CD4-positive, alpha-beta memory T cell (primary cell): ENCODE measurements around the gene UBE3C. TPM values are rescaled to one million over a fixed set of nuclear protein-coding genes. Genes with fewer than 3 reads are reported as not detected.

ENCODE experiments used
- CTCF ChIA-PET: fragments of 350-600 bp; sonication (Branson Sonifier 250); formaldehyde crosslinking; loops from one replicate; lab custom pipeline; 2021; ENCODE audit warnings: inconsistent platforms; ENCODE audit not compliant: partially characterized antibody; lab: Charles Lee
- POLR2A ChIA-PET: fragments of 350-600 bp; sonication (Branson Sonifier 250); formaldehyde crosslinking; loops from one replicate; lab custom pipeline; 2021; ENCODE audit not compliant: partially characterized antibody; lab: Charles Lee
- DNase-seq, 5 donors: peaks; one replicate each; pipeline versions ENCODE4 v3.0.0 to v3.0.0-alpha.2; 2020 to 2022; ENCODE audit warnings: mixed read lengths in 1 of 5
- H3K27ac ChIP-seq: one replicate; pipeline ENCODE4 v1.7.0; 2013; ENCODE audit warnings: low read depth, low read length
- H3K27me3 ChIP-seq: 2 replicates; pipeline ENCODE4 v1.7.0; 2013; ENCODE audit warnings: mild to moderate bottlenecking, low read length, moderate library complexity; ENCODE audit not compliant: insufficient read depth
- H3K36me3 ChIP-seq: 2 replicates; pipeline ENCODE4 v1.7.0; 2013; ENCODE audit warnings: mild to moderate bottlenecking, low read length, moderate library complexity; ENCODE audit not compliant: insufficient read depth
- H3K4me1 ChIP-seq: 2 replicates; pipeline ENCODE4 v1.7.0; 2013; ENCODE audit warnings: mild to moderate bottlenecking, low read length, moderate library complexity; ENCODE audit not compliant: insufficient read depth
- H3K4me3 ChIP-seq, 2 donors: one replicate each; pipeline ENCODE4 v1.7.0; 2013; ENCODE audit warnings: low read length in 2 of 2, mild to moderate bottlenecking in 1 of 2
- H3K9me3 ChIP-seq, 2 donors: one replicate each; pipeline ENCODE4 v1.7.0; 2013; ENCODE audit warnings: low read length in 2 of 2, control low read depth in 1 of 2; ENCODE audit not compliant: control insufficient read depth in 1 of 2
- H3K27ac Mint-ChIP-seq, 7 donors: one replicate each; pipeline ENCODE4 v1.8.0; 2020 to 2021; ENCODE audit warnings: mixed read lengths in 7 of 7, mild to moderate bottlenecking in 6 of 7, inconsistent platforms in 3 of 7, moderate library complexity in 3 of 7
- H3K27me3 Mint-ChIP-seq, 2 donors: one replicate each; pipeline ENCODE4 v1.8.0; 2020 to 2021; ENCODE audit warnings: mixed read lengths in 2 of 2
- H3K36me3 Mint-ChIP-seq, 2 donors: one replicate each; pipeline ENCODE4 v1.8.0; 2020 to 2021; ENCODE audit warnings: mixed read lengths in 2 of 2, inconsistent platforms in 1 of 2, mild to moderate bottlenecking in 1 of 2
- H3K4me1 Mint-ChIP-seq, 4 donors: one replicate each; pipeline ENCODE4 v1.8.0; 2020 to 2021; ENCODE audit warnings: mixed read lengths in 4 of 4, mild to moderate bottlenecking in 1 of 4
- H3K4me3 Mint-ChIP-seq, 8 donors: one replicate each; pipeline ENCODE4 v1.8.0; 2020 to 2021; ENCODE audit warnings: mixed read lengths in 8 of 8, mild to moderate bottlenecking in 7 of 8, moderate library complexity in 6 of 8, inconsistent platforms in 3 of 8
- H3K9me3 Mint-ChIP-seq, 8 donors: one replicate each; pipeline ENCODE4 v1.8.0; 2020 to 2021; ENCODE audit warnings: mixed read lengths in 8 of 8, mild to moderate bottlenecking in 5 of 8, inconsistent platforms in 3 of 8, moderate library complexity in 1 of 8
- intact Hi-C: fragments of 100-400 bp; cut with micrococcal nuclease; formaldehyde crosslinking; loops from one replicate; pipeline ENCODE4 v1.15.1; 2023
- polyA plus RNA-seq, 2 donors: library from polyadenylated mRNA; unstranded; fragments of 300-500 nt; fragmentation: Illumina TruSeq; gene quantifications; one replicate each; pipeline ENCODE4 v1.2.3, GENCODE V29; 2021
- total RNA-seq, 2 experiments: library from RNA; stranded (reverse); gene quantifications; one replicate each; pipeline ENCODE4 v1.2.3, GENCODE V29; 2021

UBE3C gene
- total and polyA plus RNA-seq, 4 experiments from 2014 or later, result 32.6 to 59.7 (median 46.8) TPM

DNA sequence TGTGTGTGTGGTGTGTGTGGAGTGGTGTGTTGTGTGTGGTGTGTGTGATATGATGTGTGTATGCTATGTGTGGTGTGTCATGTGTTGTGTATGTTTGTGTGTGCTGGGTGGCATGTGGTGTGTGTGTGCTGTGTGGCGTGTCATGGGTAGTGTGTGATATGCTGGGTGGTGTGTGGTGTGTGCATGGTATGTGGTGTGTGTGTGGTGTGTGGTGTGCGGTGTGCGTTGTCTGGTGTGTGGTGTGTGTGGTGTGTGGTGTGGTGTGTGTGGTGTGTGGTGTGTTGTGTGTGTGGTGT is 160.5 kb downstream of the UBE3C start:
- peak overlapping the region in 3 of 8 donors; percentile 3 to 70 (median 32) for H3K4me3 Mint-ChIP-seq
- Histone ChIP-seq H3K36me3 (no peaks in the 10 kb centered on the region), H3K4me3 (no peak overlapping the region), H3K27ac (no peak overlapping the region), H3K4me1 (peaks cover 20% of the 10 kb centered on the region), H3K9me3 (no peaks in the 10 kb centered on the region), H3K27me3 (no peaks in the 10 kb centered on the region)
- H3K9me3 Mint-ChIP-seq, result peaks cover 0 to 1% (median 0%) of the 10 kb centered on the region in 8 donors
- H3K36me3 Mint-ChIP-seq, result no peaks in the 10 kb centered on the region
- DNase-seq, result no peak
- peak overlapping the region; percentile 36 to 96 (median 88) for H3K27ac Mint-ChIP-seq
- intact Hi-C loops, result no loop called here
- peaks cover 26 to 35% (median 30%) of the 10 kb centered on the region in 4 donors for H3K4me1 Mint-ChIP-seq
- ChIA-PET CTCF (interaction anchor here (1.1 kb wide), 1 partner anchor 40 kb away, joined by 3 read pairs; no protein-coding TSS in a partner anchor), POLR2A (interaction anchor here (6.0 kb wide), 1 partner anchor 39 kb away, joined by 79 read pairs; the partner anchor contains the start of gene DNAJB6)
- no peaks in the 10 kb centered on the region for H3K27me3 Mint-ChIP-seq

DNA sequence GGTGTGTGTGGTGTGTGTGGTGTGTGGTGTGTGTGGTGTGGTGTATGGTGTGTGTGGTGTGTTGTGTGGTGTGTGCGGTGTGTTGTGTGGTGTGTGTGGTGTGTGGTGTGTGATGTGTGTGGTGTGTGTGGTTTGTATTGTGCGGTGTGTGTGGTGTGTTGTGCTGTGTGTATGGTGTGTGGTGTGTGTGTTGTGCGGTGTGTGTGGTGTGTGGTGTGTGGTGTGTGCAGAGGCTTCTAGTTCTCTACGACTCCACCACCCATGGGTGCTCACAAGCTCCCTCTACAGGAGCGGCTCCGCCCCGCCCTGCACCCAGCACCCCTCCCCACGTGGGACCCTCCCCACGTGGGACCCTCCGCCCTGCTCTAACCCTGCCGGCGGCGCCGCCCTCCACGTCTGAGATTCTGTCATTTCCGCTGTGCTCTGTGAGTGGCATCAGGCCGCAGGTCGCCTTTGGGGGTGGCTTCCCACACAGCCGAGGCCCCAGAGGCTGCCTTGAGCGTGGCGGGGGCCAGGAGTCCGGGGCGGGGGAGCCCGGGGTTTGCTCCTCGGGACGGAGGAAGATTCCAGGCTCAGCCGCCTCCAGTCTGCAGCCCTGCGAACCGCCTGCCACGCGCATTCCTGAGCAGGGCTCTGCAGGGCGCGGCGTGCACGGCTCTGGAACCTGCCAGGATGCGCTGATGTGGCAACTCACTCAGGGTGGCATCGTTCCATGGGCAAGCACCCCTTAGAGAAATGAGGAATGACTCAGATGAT is 161.1 kb downstream of the UBE3C start:
- Mint-ChIP-seq H3K27ac (peak overlapping the region in 5 of 7 donors; percentile 86 to 96 (median 93)), H3K9me3 (peaks cover 0 to 1% (median 0%) of the 10 kb centered on the region in 8 donors), H3K27me3 (no peaks in the 10 kb centered on the region), H3K36me3 (no peaks in the 10 kb centered on the region), H3K4me1 (peaks cover 26 to 35% (median 30%) of the 10 kb centered on the region in 4 donors), H3K4me3 (no peak overlapping the region)
- ChIA-PET POLR2A (interaction anchor here (6.0 kb wide), 1 partner anchor 38 kb away, joined by 79 read pairs; the partner anchor contains the start of gene DNAJB6), CTCF (interaction anchor here (1.1 kb wide), 1 partner anchor 40 kb away, joined by 3 read pairs; no protein-coding TSS in a partner anchor)
- H3K27me3 ChIP-seq, result no peaks in the 10 kb centered on the region
- no peaks in the 10 kb centered on the region for H3K36me3 ChIP-seq
- peak; percentile 42 to 65 (median 57) for DNase-seq
- peaks cover 20% of the 10 kb centered on the region for H3K4me1 ChIP-seq
- no peaks in the 10 kb centered on the region for H3K9me3 ChIP-seq
- H3K27ac ChIP-seq, result peak overlapping the region; percentile 9
- intact Hi-C loops, result no loop called here
- H3K4me3 ChIP-seq, result no peak overlapping the region

GRCh38 chr7:157300369-157300825 is 161.7 kb downstream of the UBE3C start:
- peak overlapping the region in 1 of 8 donors; percentile 25 for H3K4me3 Mint-ChIP-seq
- H3K27ac ChIP-seq, result peak overlapping the region; percentile 9

DNA sequence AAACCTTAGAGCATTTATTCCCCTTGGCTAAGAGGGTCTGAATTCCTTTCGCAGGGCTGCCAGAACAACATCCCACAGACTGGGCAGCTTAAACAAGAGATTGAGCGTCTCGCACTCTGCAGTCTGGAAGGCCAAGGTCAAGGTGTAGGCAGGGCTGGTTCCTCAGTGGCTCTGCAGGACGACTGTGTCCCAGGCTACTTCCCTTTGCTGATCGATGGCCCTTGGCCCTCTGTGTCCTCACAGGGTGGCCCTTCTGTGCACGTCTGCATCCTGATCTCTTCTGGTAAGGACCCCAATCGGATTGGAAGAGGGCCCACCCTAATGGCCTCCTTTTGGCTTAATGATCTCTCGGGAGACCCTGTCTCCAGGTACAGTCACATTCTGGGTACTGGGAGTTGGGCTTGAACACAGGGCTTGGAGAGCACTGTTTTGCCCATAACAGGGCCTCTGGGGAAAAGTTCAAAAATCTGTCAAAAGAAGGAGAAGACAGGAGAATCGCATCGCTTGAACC is 162.9 kb downstream of the UBE3C start:
- no peaks in the 10 kb centered on the region for H3K9me3 ChIP-seq
- H3K36me3 Mint-ChIP-seq, result no peaks in the 10 kb centered on the region
- peak overlapping the region; percentile 74 to 90 (median 82) for H3K4me3 Mint-ChIP-seq
- peak overlapping the region; percentile 74 for H3K27ac ChIP-seq
- peaks cover 27 to 39% (median 32%) of the 10 kb centered on the region in 4 donors for H3K4me1 Mint-ChIP-seq
- peak overlapping the region; percentile 90 to 98 (median 94) for H3K27ac Mint-ChIP-seq
- no peaks in the 10 kb centered on the region for H3K27me3 ChIP-seq
- intact Hi-C loops, result loop anchor here (1.0 kb wide), 2 partner anchors 39 to 86 kb away; no protein-coding TSS in a partner anchor
- H3K4me3 ChIP-seq, result peak overlapping the region in 1 of 2 donors; percentile 39
- H3K36me3 ChIP-seq, result no peaks in the 10 kb centered on the region
- H3K9me3 Mint-ChIP-seq, result peaks cover 0 to 1% (median 0%) of the 10 kb centered on the region in 8 donors
- ChIA-PET POLR2A (interaction anchor here (0.8 to 6.0 kb wide), 3 partner anchors 28 to 36 kb away, joined by 3 to 79 read pairs (median 5); partner anchors contain the start of gene DNAJB6), CTCF (interaction anchor here (1.8 to 3.7 kb wide), 2 partner anchors 28 to 37 kb away, joined by 6 to 16 read pairs; no protein-coding TSS in a partner anchor)
- no peak for DNase-seq
- no peaks in the 10 kb centered on the region for H3K27me3 Mint-ChIP-seq
- peaks cover 20% of the 10 kb centered on the region for H3K4me1 ChIP-seq

More at GRCh38 chr7:157300369-157300825, 161.7 kb downstream of the UBE3C start:
- no peaks in the 10 kb centered on the region for H3K36me3 ChIP-seq
- Mint-ChIP-seq H3K27me3 (no peaks in the 10 kb centered on the region), H3K27ac (peak overlapping the region in 2 of 7 donors; percentile 62 to 88), H3K4me1 (peaks cover 26 to 35% (median 30%) of the 10 kb centered on the region in 4 donors), H3K36me3 (no peaks in the 10 kb centered on the region), H3K9me3 (peaks cover 0 to 1% (median 0%) of the 10 kb centered on the region in 8 donors)
- ChIA-PET CTCF (interaction anchor here (1.1 kb wide), 1 partner anchor 39 kb away, joined by 3 read pairs; no protein-coding TSS in a partner anchor), POLR2A (interaction anchor here (6.0 kb wide), 1 partner anchor 37 kb away, joined by 79 read pairs; the partner anchor contains the start of gene DNAJB6)
- intact Hi-C loops, result no loop called here
- peaks cover 20% of the 10 kb centered on the region for H3K4me1 ChIP-seq
- H3K4me3 ChIP-seq, result no peak overlapping the region
- no peaks in the 10 kb centered on the region for H3K9me3 ChIP-seq
- H3K27me3 ChIP-seq, result no peaks in the 10 kb centered on the region
- DNase-seq, result no peak

DNA sequence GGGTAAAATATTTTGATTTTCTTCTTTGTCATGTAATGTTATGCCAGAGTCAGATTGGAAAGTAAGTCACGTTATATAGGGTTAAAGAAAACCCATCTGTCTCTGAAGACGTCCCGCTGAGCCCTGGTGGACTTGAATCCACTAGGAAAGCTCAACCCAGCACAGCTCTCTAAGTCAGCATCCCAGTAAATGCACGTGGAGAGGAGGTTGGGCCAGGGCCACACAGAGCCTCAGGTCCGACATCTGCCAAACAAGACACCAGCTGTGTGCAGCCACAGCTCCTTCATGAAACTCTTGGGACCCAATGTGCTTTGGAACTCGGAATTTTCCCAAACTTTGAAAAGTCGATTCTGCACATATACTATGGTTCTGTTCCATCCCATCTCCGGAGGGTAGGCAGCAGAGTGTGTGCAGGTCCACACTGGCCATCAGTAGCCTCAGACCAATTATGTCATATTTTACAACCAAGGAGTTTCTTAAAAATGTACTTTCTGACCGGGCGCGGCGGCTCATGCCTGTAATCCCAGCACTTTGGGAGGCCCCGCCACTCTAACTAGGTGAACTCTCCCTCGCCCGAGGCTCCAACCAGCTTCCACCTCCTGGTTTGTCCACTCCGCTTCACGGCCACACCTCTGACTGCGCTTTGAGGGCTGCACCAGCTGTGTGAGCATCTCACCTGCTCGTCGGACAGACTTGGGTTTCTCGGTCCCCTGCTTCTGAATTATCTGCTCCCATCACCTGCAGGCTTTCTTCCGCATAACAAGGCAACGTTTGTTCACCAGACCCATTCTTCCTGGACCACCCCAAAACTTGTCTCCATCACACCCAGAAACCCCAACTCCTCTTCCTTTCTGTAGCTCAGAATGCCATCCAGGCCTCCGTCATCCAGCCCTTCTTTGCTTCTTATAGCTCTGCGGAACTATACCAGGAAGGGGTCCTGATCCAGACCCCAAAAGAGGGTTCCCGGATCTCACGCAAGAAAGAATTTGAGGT is 168.4 kb downstream of the UBE3C start:
- no peak overlapping the region for H3K4me3 ChIP-seq
- Mint-ChIP-seq H3K4me3 (no peak overlapping the region), H3K9me3 (no peaks in the 10 kb centered on the region), H3K36me3 (no peaks in the 10 kb centered on the region), H3K27me3 (no peaks in the 10 kb centered on the region), H3K27ac (peak overlapping the region in 3 of 7 donors; percentile 12 to 37 (median 30)), H3K4me1 (peaks cover 12 to 21% (median 17%) of the 10 kb centered on the region in 4 donors)
- H3K27me3 ChIP-seq, result no peaks in the 10 kb centered on the region
- DNase-seq, result no peak
- intact Hi-C loops, result no loop called here
- peaks cover 9% of the 10 kb centered on the region for H3K4me1 ChIP-seq
- ChIA-PET POLR2A (no interaction called here), CTCF (interaction anchor here (1.1 kb wide), 1 partner anchor 33 kb away, joined by 3 read pairs; no protein-coding TSS in a partner anchor)
- H3K9me3 ChIP-seq, result no peaks in the 10 kb centered on the region
- no peak overlapping the region for H3K27ac ChIP-seq
- no peaks in the 10 kb centered on the region for H3K36me3 ChIP-seq

GRCh38 chr7:157309988-157310668 is 171.4 kb downstream of the UBE3C start:
- CTCF ChIA-PET, result no interaction called here
- H3K4me1 Mint-ChIP-seq, result peaks cover 5 to 6% (median 5%) of the 10 kb centered on the region in 4 donors
- no peaks in the 10 kb centered on the region for H3K4me1 ChIP-seq
- H3K36me3 Mint-ChIP-seq, result no peaks in the 10 kb centered on the region
- no peak overlapping the region for H3K4me3 Mint-ChIP-seq
- no peaks in the 10 kb centered on the region for H3K36me3 ChIP-seq
- intact Hi-C loops, result no loop called here
- H3K9me3 ChIP-seq, result no peaks in the 10 kb centered on the region
- no peaks in the 10 kb centered on the region for H3K9me3 Mint-ChIP-seq
- DNase-seq, result no peak
- H3K27ac ChIP-seq, result no peak overlapping the region
- H3K27ac Mint-ChIP-seq, result peak overlapping the region in 1 of 7 donors; percentile 37
- POLR2A ChIA-PET, result no interaction called here
- no peak overlapping the region for H3K4me3 ChIP-seq
- no peaks in the 10 kb centered on the region for H3K27me3 ChIP-seq
- no peaks in the 10 kb centered on the region for H3K27me3 Mint-ChIP-seq
